HG03342 (cell line): ENCODE data around the gene MAGEA12.
"Not testable (repeated sequence)": the region's sequence is repeated elsewhere in the genome, so short reads cannot be mapped to it uniquely, and the experiment has no call there.

Experiments
- ATAC-seq: cut with Tn5 transposase; IDR thresholded peaks from one replicate; pipeline ENCODE4 v1.9.1; 2021; ENCODE audit warnings: mild to moderate bottlenecking, moderate library complexity; ENCODE audit not compliant: unreplicated experiment

The MAGEA12 gene

DNA sequence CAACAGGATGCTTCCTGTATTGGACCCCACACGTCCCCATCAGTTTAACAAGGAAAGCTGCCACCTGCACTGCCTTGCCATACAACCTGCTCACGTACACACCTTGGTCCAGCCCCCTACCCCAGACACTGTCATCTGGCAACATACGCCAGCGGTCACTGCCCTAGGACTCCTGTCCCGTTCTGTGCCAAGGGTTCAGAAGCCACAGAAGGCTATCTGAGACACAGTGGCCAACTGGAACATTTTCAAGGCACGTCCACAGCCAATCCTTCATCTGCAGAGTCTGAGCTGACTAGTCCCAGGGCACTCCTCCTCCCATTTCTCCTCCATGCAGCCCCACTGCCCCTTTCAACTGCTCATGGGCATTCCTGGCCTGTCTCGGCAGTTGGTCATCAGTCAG lies 28.0 kb downstream of the MAGEA12 start:
- ATAC-seq, result not testable (repeated sequence)

DNA sequence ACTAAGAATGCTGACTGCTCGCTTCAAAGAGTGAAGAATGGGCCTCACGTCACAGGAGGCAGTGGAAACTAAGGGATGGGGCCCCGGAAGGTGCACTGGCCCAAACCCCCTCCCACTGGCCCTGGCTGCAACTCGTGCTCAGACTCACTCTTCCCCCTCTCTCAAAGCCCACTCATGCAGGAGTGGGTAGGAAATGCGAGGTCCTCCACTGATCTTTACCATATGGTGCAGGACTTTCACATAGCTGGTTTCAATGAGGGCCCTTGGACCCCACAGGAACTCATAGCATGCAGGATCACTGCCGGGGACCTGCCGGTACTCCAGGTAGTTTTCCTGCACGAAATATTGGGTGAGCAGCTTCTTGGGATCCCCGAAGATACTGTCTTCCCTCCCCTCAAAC lies 33.0 kb downstream of the MAGEA12 start:
- ATAC-seq, result not testable (repeated sequence)

DNA sequence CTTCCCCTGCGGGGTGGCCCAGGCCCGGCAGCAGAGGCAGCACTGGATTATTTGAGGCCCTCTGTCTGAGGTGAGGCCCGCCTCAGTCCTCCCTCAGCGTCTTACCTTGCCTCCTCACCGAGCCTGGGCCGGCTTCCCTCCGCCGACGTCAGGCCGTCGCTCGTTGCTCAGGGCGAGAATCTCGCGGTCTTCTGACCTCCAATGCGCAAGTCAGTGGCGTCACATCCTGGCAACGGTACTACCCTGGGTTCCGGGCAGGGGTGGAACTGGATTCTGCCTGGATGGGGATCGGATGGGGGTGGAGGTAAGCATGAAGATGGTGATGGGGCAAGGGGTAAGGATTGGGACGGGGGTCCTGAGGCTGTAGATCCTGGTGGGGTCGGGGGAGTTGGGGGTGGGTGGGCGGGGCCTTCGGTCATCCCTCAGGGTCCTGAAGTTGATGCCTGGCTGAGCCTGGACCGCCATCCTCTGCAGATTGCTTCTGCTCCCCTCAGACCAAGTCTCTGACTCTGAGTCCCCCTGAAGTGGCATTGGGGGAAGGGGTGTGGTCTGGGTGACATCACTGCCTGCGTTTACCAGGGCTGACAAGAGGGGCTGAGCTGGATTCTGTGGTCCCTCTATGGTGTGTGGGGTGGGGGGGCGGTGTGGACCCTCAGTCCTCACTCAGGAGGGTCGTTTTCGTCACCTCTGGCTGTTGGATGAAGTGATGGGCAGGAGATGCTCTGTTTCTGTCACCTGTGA lies 36.2 kb downstream of the MAGEA12 start, which contains the start of gene MAGEA6:
MAGEA6 (minus strand) TSS at position 141 of the 741 bp plus-strand sequence. CDS start 2,039 bp downstream, outside the sequence.
- ATAC-seq, result not testable (repeated sequence)

DNA sequence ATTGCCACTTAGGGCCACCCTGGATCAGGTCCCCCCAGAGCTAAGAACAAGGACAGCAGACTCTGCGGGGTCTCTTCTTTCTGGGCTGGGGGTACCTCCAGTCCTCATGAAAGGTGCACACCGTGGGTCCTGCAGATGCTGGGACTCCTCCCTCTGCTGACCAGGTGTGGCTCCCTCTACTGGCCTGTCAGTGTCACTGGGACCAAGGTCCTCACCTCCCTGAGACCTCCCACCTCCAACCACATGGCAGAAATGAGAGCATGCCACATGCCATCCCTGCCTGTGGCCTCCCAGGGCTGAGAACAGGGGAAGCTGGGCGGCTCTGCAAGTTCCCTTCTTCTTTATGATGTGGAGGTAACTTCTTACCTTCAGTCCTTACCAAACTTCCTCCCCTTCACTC lies 53.5 kb downstream of the MAGEA12 start:
- ATAC-seq, result peak; percentile 82
